Duodenal mucosa (tissue), 2 donors: ENCODE results near the gene DPP7.
A peak's percentile ranks its signal among the peaks of the same experiment; 100 is the strongest.

ENCODE experiments used
- H3K27ac ChIP-seq: one replicate; pipeline ENCODE4 v1.7.0; 2013; ENCODE audit warnings: low read depth, low read length
- H3K27me3 ChIP-seq, 2 donors: one replicate each; pipeline ENCODE4 v1.7.0; 2013; ENCODE audit warnings: low read length in 2 of 2, control low read depth in 1 of 2; ENCODE audit not compliant: insufficient read depth in 2 of 2, control insufficient read depth in 1 of 2
- H3K36me3 ChIP-seq, 2 donors: one replicate each; pipeline ENCODE4 v1.7.0; 2013; ENCODE audit warnings: low read length in 2 of 2, control low read depth in 1 of 2; ENCODE audit not compliant: insufficient read depth in 2 of 2, control insufficient read depth in 1 of 2
- H3K4me1 ChIP-seq, 2 donors: one replicate each; pipeline ENCODE4 v1.7.0; 2013; ENCODE audit warnings: low read length in 2 of 2, control low read depth in 1 of 2; ENCODE audit not compliant: insufficient read depth in 2 of 2, control insufficient read depth in 1 of 2
- H3K4me3 ChIP-seq, 2 donors: one replicate each; pipeline ENCODE4 v1.7.0; 2013; ENCODE audit warnings: low read length in 2 of 2, low read depth in 1 of 2
- H3K9ac ChIP-seq, 2 donors: one replicate each; pipeline ENCODE4 v1.7.0; 2013; ENCODE audit warnings: low read length in 2 of 2, low read depth in 1 of 2
- H3K9me3 ChIP-seq, 2 donors: one replicate each; pipeline ENCODE4 v1.7.0; 2013; ENCODE audit warnings: low read length in 2 of 2, control low read depth in 1 of 2; ENCODE audit not compliant: control insufficient read depth in 1 of 2

Gene DPP7

GRCh38 chr9:137158625-137159024 is 44.1 kb upstream of the DPP7 start:
- Histone ChIP-seq H3K36me3 (no peaks in the 10 kb centered on the region), H3K9ac (no peak overlapping the region), H3K4me3 (no peak overlapping the region), H3K4me1 (peaks cover 4 to 23% of the 10 kb centered on the region in 2 donors), H3K9me3 (no peaks in the 10 kb centered on the region), H3K27me3 (peaks cover 34 to 43% of the 10 kb centered on the region in 2 donors), H3K27ac (no peak overlapping the region)

- H3K36me3 ChIP-seq, result no peaks in the 10 kb centered on the region
- H3K27ac ChIP-seq, result no peak overlapping the region
- peaks cover 34 to 43% of the 10 kb centered on the region in 2 donors for H3K27me3 ChIP-seq
- H3K9me3 ChIP-seq, result no peaks in the 10 kb centered on the region
- H3K9ac ChIP-seq, result no peak overlapping the region
- H3K4me1 ChIP-seq, result peaks cover 4 to 23% of the 10 kb centered on the region in 2 donors
- H3K4me3 ChIP-seq, result no peak overlapping the region
Measured at GRCh38 chr9:137157618-137158415, 43.3 kb upstream of the DPP7 start.

- peaks cover 4 to 23% of the 10 kb centered on the region in 2 donors for H3K4me1 ChIP-seq
- no peaks in the 10 kb centered on the region for H3K9me3 ChIP-seq
- no peak overlapping the region for H3K27ac ChIP-seq
- H3K9ac ChIP-seq, result no peak overlapping the region
- H3K36me3 ChIP-seq, result no peaks in the 10 kb centered on the region
- peaks cover 34 to 43% of the 10 kb centered on the region in 2 donors for H3K27me3 ChIP-seq
- peak overlapping the region in 1 of 2 donors; percentile 43 for H3K4me3 ChIP-seq
Measured at GRCh38 chr9:137156567-137157375, 42.2 kb upstream of the DPP7 start.

GRCh38 chr9:137152844-137153405 is 38.4 kb upstream of the DPP7 start:
- peaks cover 10% of the 10 kb centered on the region in 2 donors for H3K4me1 ChIP-seq
- no peaks in the 10 kb centered on the region for H3K36me3 ChIP-seq
- no peak overlapping the region for H3K9ac ChIP-seq
- no peaks in the 10 kb centered on the region for H3K9me3 ChIP-seq
- peaks cover 10 to 17% of the 10 kb centered on the region in 2 donors for H3K27me3 ChIP-seq
- no peak overlapping the region for H3K27ac ChIP-seq
- H3K4me3 ChIP-seq, result no peak overlapping the region

GRCh38 chr9:137150617-137151457 is 36.3 kb upstream of the DPP7 start:
- Histone ChIP-seq H3K9me3 (no peaks in the 10 kb centered on the region), H3K4me3 (no peak overlapping the region), H3K27ac (no peak overlapping the region), H3K9ac (no peak overlapping the region), H3K27me3 (peaks cover under 1 to 6% of the 10 kb centered on the region in 2 donors), H3K36me3 (no peaks in the 10 kb centered on the region), H3K4me1 (peaks cover 3 to 6% of the 10 kb centered on the region in 2 donors)

- Histone ChIP-seq H3K9me3 (no peaks in the 10 kb centered on the region), H3K27me3 (peaks cover 0 to 6% of the 10 kb centered on the region in 2 donors), H3K4me1 (peaks cover 3 to 6% of the 10 kb centered on the region in 2 donors), H3K9ac (no peak overlapping the region), H3K4me3 (no peak overlapping the region), H3K27ac (no peak overlapping the region), H3K36me3 (no peaks in the 10 kb centered on the region)
Measured at GRCh38 chr9:137149942-137150616, 35.5 kb upstream of the DPP7 start.

- peaks cover 3 to 6% of the 10 kb centered on the region in 2 donors for H3K4me1 ChIP-seq
- no peak overlapping the region for H3K4me3 ChIP-seq
- no peak overlapping the region for H3K27ac ChIP-seq
- no peaks in the 10 kb centered on the region for H3K9me3 ChIP-seq
- peaks cover 0 to 6% of the 10 kb centered on the region in 2 donors for H3K27me3 ChIP-seq
- no peak overlapping the region for H3K9ac ChIP-seq
- H3K36me3 ChIP-seq, result no peaks in the 10 kb centered on the region
Measured at GRCh38 chr9:137149363-137149762, 34.8 kb upstream of the DPP7 start.

- Histone ChIP-seq H3K4me1 (peaks cover 3 to 6% of the 10 kb centered on the region in 2 donors), H3K36me3 (no peaks in the 10 kb centered on the region), H3K4me3 (no peak overlapping the region), H3K9ac (no peak overlapping the region), H3K27ac (no peak overlapping the region), H3K27me3 (peaks cover 4 to 9% of the 10 kb centered on the region in 2 donors), H3K9me3 (no peaks in the 10 kb centered on the region)
Measured at GRCh38 chr9:137148661-137149060, 34.1 kb upstream of the DPP7 start.

- H3K27ac ChIP-seq, result no peak overlapping the region
- H3K4me1 ChIP-seq, result peaks cover 3 to 6% of the 10 kb centered on the region in 2 donors
- H3K36me3 ChIP-seq, result no peaks in the 10 kb centered on the region
- no peaks in the 10 kb centered on the region for H3K9me3 ChIP-seq
- no peak overlapping the region for H3K4me3 ChIP-seq
- no peak overlapping the region for H3K9ac ChIP-seq
- H3K27me3 ChIP-seq, result peaks cover 4 to 13% of the 10 kb centered on the region in 2 donors
Measured at GRCh38 chr9:137148242-137148641, 33.7 kb upstream of the DPP7 start.
